Calu3 (cell line): Measurements from ENCODE around the gene DUSP2. TPM values are rescaled to one million over a fixed set of nuclear protein-coding genes. Genes with fewer than 3 reads are reported as not detected.

Experiments used
- BruUV-seq: library from RNA; stranded (reverse); fragments of 400-500 nt; replicated peaks from 2 replicates; lab custom pipeline; 2021; lab: Mats Ljungman, UMichigan
- CTCF ChIA-PET: fragments of 300-600 bp; sonication (Branson Sonifier 250); formaldehyde crosslinking; loops from one replicate; lab custom pipeline; 2022; ENCODE audit warnings: antibody characterized with exemption; lab: Charles Lee
- DNase-seq: peaks from one replicate; pipeline ENCODE4 v3.0.0; 2022
- H3K27ac Mint-ChIP-seq: one replicate; pipeline ENCODE4 v1.8.0; 2022; ENCODE audit warnings: mixed read lengths; ENCODE audit not compliant: unreplicated experiment
- H3K27me3 Mint-ChIP-seq: one replicate; pipeline ENCODE4 v1.8.0; 2022; ENCODE audit warnings: mixed read lengths; ENCODE audit not compliant: unreplicated experiment
- H3K36me3 Mint-ChIP-seq: one replicate; pipeline ENCODE4 v1.8.0; 2022; ENCODE audit warnings: mild to moderate bottlenecking, moderate library complexity, mixed read lengths; ENCODE audit not compliant: insufficient read depth, unreplicated experiment
- H3K4me1 Mint-ChIP-seq: one replicate; pipeline ENCODE4 v1.8.0; 2022; ENCODE audit warnings: mild to moderate bottlenecking, low read depth, mixed read lengths; ENCODE audit not compliant: unreplicated experiment
- H3K4me3 Mint-ChIP-seq: one replicate; pipeline ENCODE4 v1.8.0; 2022; ENCODE audit warnings: mild to moderate bottlenecking, low read depth, moderate library complexity, mixed read lengths; ENCODE audit not compliant: unreplicated experiment
- H3K9me3 Mint-ChIP-seq: one replicate; pipeline ENCODE4 v1.8.0; 2022; ENCODE audit warnings: low read depth, mixed read lengths; ENCODE audit not compliant: unreplicated experiment
- CTCF ChIP-seq: fragments of 200-600 bp; IDR thresholded peaks from one replicate; pipeline ENCODE4 v1.8.0; 2022; ENCODE audit warnings: antibody characterized with exemption; ENCODE audit not compliant: unreplicated experiment
- intact Hi-C: fragments of 100-400 bp; cut with micrococcal nuclease; formaldehyde crosslinking; loops from one replicate; pipeline ENCODE4 v1.10.0; 2022; ENCODE audit not compliant: unreplicated experiment
- total RNA-seq: library from RNA; stranded (reverse); gene quantifications from 2 replicates; pipeline ENCODE4 v1.2.3, GENCODE V29; 2022

The DUSP2 gene
- total RNA-seq, 1 experiment from 2014 or later: 4.1 TPM

- Mint-ChIP-seq H3K27me3 (peaks cover 73% of the 10 kb centered on the region), H3K4me1 (no peaks in the 10 kb centered on the region)
Measured at GRCh38 chr2:96157649-96158553, 12.7 kb upstream of the DUSP2 start.

GRCh38 chr2:96156926-96157648, 11.8 kb upstream of the DUSP2 start:
- H3K9me3 Mint-ChIP-seq: no peaks in the 10 kb centered on the region
- peaks cover 66% of the 10 kb centered on the region for H3K27me3 Mint-ChIP-seq
- H3K36me3 Mint-ChIP-seq: no peaks in the 10 kb centered on the region
- DNase-seq: no peak
- intact Hi-C loops: no loop called here
- BruUV-seq: no TSS peak
- H3K4me3 Mint-ChIP-seq: no peak overlapping the region
- CTCF ChIA-PET: no interaction called here
- no peaks in the 10 kb centered on the region for H3K4me1 Mint-ChIP-seq
- TF ChIP-seq CTCF: no peak
- H3K27ac Mint-ChIP-seq: no peak overlapping the region

More at GRCh38 chr2:96157649-96158553, 12.7 kb upstream of the DUSP2 start:
- intact Hi-C loops: no loop called here
- Mint-ChIP-seq H3K4me3 (no peak overlapping the region), H3K9me3 (no peaks in the 10 kb centered on the region), H3K27ac (no peak overlapping the region), H3K36me3 (no peaks in the 10 kb centered on the region)
- CTCF ChIA-PET: no interaction called here
- TF ChIP-seq CTCF: no peak
- DNase-seq: no peak
- BruUV-seq: no TSS peak

GRCh38 chr2:96156011-96156820, 11.0 kb upstream of the DUSP2 start:
- H3K9me3 Mint-ChIP-seq: no peaks in the 10 kb centered on the region
- no peaks in the 10 kb centered on the region for H3K36me3 Mint-ChIP-seq
- H3K4me3 Mint-ChIP-seq: no peak overlapping the region
- intact Hi-C loops: no loop called here
- H3K4me1 Mint-ChIP-seq: no peaks in the 10 kb centered on the region
- H3K27ac Mint-ChIP-seq: no peak overlapping the region
- peaks cover 57% of the 10 kb centered on the region for H3K27me3 Mint-ChIP-seq
- CTCF ChIA-PET: no interaction called here
- no TSS peak for BruUV-seq
- DNase-seq: no peak
- TF ChIP-seq CTCF: no peak
